Measurements from ENCODE around the gene CPT1A. TPM values are rescaled to one million over a fixed set of nuclear protein-coding genes. Genes with fewer than 3 reads are reported as not detected.

CPT1A gene
- total RNA-seq, 1 donor from 2014 or later = 45.5 TPM

GRCh38 chr11:68750195-68751003 lies 91.3 kb downstream of the CPT1A start:
- no peaks in the 10 kb centered on the region for H3K9me3 Mint-ChIP-seq

GRCh38 chr11:68749229-68750123 lies 92.2 kb downstream of the CPT1A start:
- Mint-ChIP-seq H3K4me3 (ENCODE audit: low read depth) (peak overlapping the region; percentile 61), H3K36me3 (ENCODE audit: low read depth) (peaks cover 10% of the 10 kb centered on the region), H3K4me1 (ENCODE audit: low read depth) (peaks cover 9% of the 10 kb centered on the region), H3K27ac (peak overlapping the region; percentile 18), H3K27me3 (ENCODE audit: low read depth) (no peaks in the 10 kb centered on the region), H3K9me3 (no peaks in the 10 kb centered on the region)
- intact Hi-C loops (cut with micrococcal nuclease) = loop anchor here (2.0 kb wide), 1 partner anchor 89 kb away; no protein-coding TSS in a partner anchor
- no peak for DNase-seq (ENCODE audit: low spot score)

More at GRCh38 chr11:68750195-68751003, 91.3 kb downstream of the CPT1A start:
- intact Hi-C loops (cut with micrococcal nuclease) = loop anchor here (2.0 kb wide), 1 partner anchor 88 kb away; no protein-coding TSS in a partner anchor
- no peak overlapping the region for H3K27ac Mint-ChIP-seq
- no peaks in the 10 kb centered on the region for H3K27me3 Mint-ChIP-seq (ENCODE audit: low read depth)
- H3K36me3 Mint-ChIP-seq (ENCODE audit: low read depth) = peaks cover 12% of the 10 kb centered on the region
- peaks cover 9% of the 10 kb centered on the region for H3K4me1 Mint-ChIP-seq (ENCODE audit: low read depth)
- H3K4me3 Mint-ChIP-seq (ENCODE audit: low read depth) = peak overlapping the region; percentile 61
- DNase-seq (ENCODE audit: low spot score) = no peak

- no peaks in the 10 kb centered on the region for H3K9me3 Mint-ChIP-seq
Measured at GRCh38 chr11:68748061-68748460, 93.7 kb downstream of the CPT1A start.

GRCh38 chr11:68743539-68743938 lies 98.2 kb downstream of the CPT1A start:
- DNase-seq (ENCODE audit: low spot score) = no peak
- H3K9me3 Mint-ChIP-seq = no peaks in the 10 kb centered on the region
- no peaks in the 10 kb centered on the region for H3K27me3 Mint-ChIP-seq (ENCODE audit: low read depth)
- H3K4me3 Mint-ChIP-seq (ENCODE audit: low read depth) = no peak overlapping the region
- intact Hi-C loops (cut with micrococcal nuclease) = no loop called here
- no peaks in the 10 kb centered on the region for H3K4me1 Mint-ChIP-seq (ENCODE audit: low read depth)
- no peak overlapping the region for H3K27ac Mint-ChIP-seq
- H3K36me3 Mint-ChIP-seq (ENCODE audit: low read depth) = peaks cover 17% of the 10 kb centered on the region

More at GRCh38 chr11:68748061-68748460, 93.7 kb downstream of the CPT1A start:
- Mint-ChIP-seq H3K36me3 (ENCODE audit: low read depth) (peaks cover 17% of the 10 kb centered on the region), H3K4me3 (ENCODE audit: low read depth) (no peak overlapping the region), H3K27ac (no peak overlapping the region), H3K4me1 (ENCODE audit: low read depth) (peaks cover 9% of the 10 kb centered on the region), H3K27me3 (ENCODE audit: low read depth) (no peaks in the 10 kb centered on the region)
- intact Hi-C loops (cut with micrococcal nuclease) = no loop called here
- no peak for DNase-seq (ENCODE audit: low spot score)

GRCh38 chr11:68741463-68741862 lies 100.3 kb downstream of the CPT1A start:
- peaks cover 13% of the 10 kb centered on the region for H3K36me3 Mint-ChIP-seq (ENCODE audit: low read depth)
- H3K27ac Mint-ChIP-seq = no peak overlapping the region
- no peaks in the 10 kb centered on the region for H3K4me1 Mint-ChIP-seq (ENCODE audit: low read depth)

GRCh38 chr11:68735646-68736045 lies 106.1 kb downstream of the CPT1A start:
- H3K27me3 Mint-ChIP-seq (ENCODE audit: low read depth) = no peaks in the 10 kb centered on the region
- H3K4me1 Mint-ChIP-seq (ENCODE audit: low read depth) = no peaks in the 10 kb centered on the region
- DNase-seq (ENCODE audit: low spot score) = no peak
- H3K36me3 Mint-ChIP-seq (ENCODE audit: low read depth) = no peaks in the 10 kb centered on the region
- intact Hi-C loops (cut with micrococcal nuclease) = no loop called here
- no peak overlapping the region for H3K4me3 Mint-ChIP-seq (ENCODE audit: low read depth)
- no peak overlapping the region for H3K27ac Mint-ChIP-seq
- no peaks in the 10 kb centered on the region for H3K9me3 Mint-ChIP-seq

More at GRCh38 chr11:68741463-68741862, 100.3 kb downstream of the CPT1A start:
- Mint-ChIP-seq H3K9me3 (no peaks in the 10 kb centered on the region), H3K4me3 (ENCODE audit: low read depth) (no peak overlapping the region), H3K27me3 (ENCODE audit: low read depth) (no peaks in the 10 kb centered on the region)
- intact Hi-C loops (cut with micrococcal nuclease) = no loop called here
- DNase-seq (ENCODE audit: low spot score) = no peak

GRCh38 chr11:68735125-68735524 lies 106.6 kb downstream of the CPT1A start:
- no peak overlapping the region for H3K4me3 Mint-ChIP-seq (ENCODE audit: low read depth)
- H3K9me3 Mint-ChIP-seq = no peaks in the 10 kb centered on the region
- H3K27me3 Mint-ChIP-seq (ENCODE audit: low read depth) = no peaks in the 10 kb centered on the region
- DNase-seq (ENCODE audit: low spot score) = no peak
- H3K27ac Mint-ChIP-seq = no peak overlapping the region
- no peaks in the 10 kb centered on the region for H3K4me1 Mint-ChIP-seq (ENCODE audit: low read depth)
- intact Hi-C loops (cut with micrococcal nuclease) = no loop called here
- no peaks in the 10 kb centered on the region for H3K36me3 Mint-ChIP-seq (ENCODE audit: low read depth)

- H3K36me3 Mint-ChIP-seq (ENCODE audit: low read depth) = no peaks in the 10 kb centered on the region
- H3K27ac Mint-ChIP-seq = no peak overlapping the region
- no peak for DNase-seq (ENCODE audit: low spot score)
- H3K4me3 Mint-ChIP-seq (ENCODE audit: low read depth) = no peak overlapping the region
- no peaks in the 10 kb centered on the region for H3K9me3 Mint-ChIP-seq
- H3K4me1 Mint-ChIP-seq (ENCODE audit: low read depth) = no peaks in the 10 kb centered on the region
- intact Hi-C loops (cut with micrococcal nuclease) = no loop called here
- no peaks in the 10 kb centered on the region for H3K27me3 Mint-ChIP-seq (ENCODE audit: low read depth)
Measured at GRCh38 chr11:68734111-68734510, 107.6 kb downstream of the CPT1A start.

- H3K4me3 Mint-ChIP-seq (ENCODE audit: low read depth) = no peak overlapping the region
- intact Hi-C loops (cut with micrococcal nuclease) = no loop called here
- no peak for DNase-seq (ENCODE audit: low spot score)
- peaks cover 10% of the 10 kb centered on the region for H3K27me3 Mint-ChIP-seq (ENCODE audit: low read depth)
- H3K9me3 Mint-ChIP-seq = no peaks in the 10 kb centered on the region
- no peak overlapping the region for H3K27ac Mint-ChIP-seq
- H3K4me1 Mint-ChIP-seq (ENCODE audit: low read depth) = no peaks in the 10 kb centered on the region
- H3K36me3 Mint-ChIP-seq (ENCODE audit: low read depth) = no peaks in the 10 kb centered on the region
Measured at GRCh38 chr11:68727783-68728182, 113.9 kb downstream of the CPT1A start.

GRCh38 chr11:68724293-68724692 lies 117.4 kb downstream of the CPT1A start:
- Mint-ChIP-seq H3K36me3 (ENCODE audit: low read depth) (no peaks in the 10 kb centered on the region), H3K27me3 (ENCODE audit: low read depth) (peaks cover 25% of the 10 kb centered on the region), H3K27ac (no peak overlapping the region), H3K4me3 (ENCODE audit: low read depth) (no peak overlapping the region), H3K9me3 (no peaks in the 10 kb centered on the region), H3K4me1 (ENCODE audit: low read depth) (no peaks in the 10 kb centered on the region)
- DNase-seq (ENCODE audit: low spot score) = no peak
- intact Hi-C loops (cut with micrococcal nuclease) = no loop called here

- H3K27ac Mint-ChIP-seq = no peak overlapping the region
- peaks cover 20% of the 10 kb centered on the region for H3K27me3 Mint-ChIP-seq (ENCODE audit: low read depth)
- no peaks in the 10 kb centered on the region for H3K9me3 Mint-ChIP-seq
- no peak for DNase-seq (ENCODE audit: low spot score)
- no peaks in the 10 kb centered on the region for H3K36me3 Mint-ChIP-seq (ENCODE audit: low read depth)
- H3K4me3 Mint-ChIP-seq (ENCODE audit: low read depth) = no peak overlapping the region
- intact Hi-C loops (cut with micrococcal nuclease) = no loop called here
- H3K4me1 Mint-ChIP-seq (ENCODE audit: low read depth) = no peaks in the 10 kb centered on the region
Measured at GRCh38 chr11:68722143-68722542, 119.6 kb downstream of the CPT1A start.

GRCh38 chr11:68721075-68721474 lies 120.6 kb downstream of the CPT1A start:
- Mint-ChIP-seq H3K4me1 (ENCODE audit: low read depth) (no peaks in the 10 kb centered on the region), H3K4me3 (ENCODE audit: low read depth) (no peak overlapping the region), H3K9me3 (no peaks in the 10 kb centered on the region), H3K27me3 (ENCODE audit: low read depth) (peaks cover 20% of the 10 kb centered on the region), H3K27ac (no peak overlapping the region), H3K36me3 (ENCODE audit: low read depth) (no peaks in the 10 kb centered on the region)
- DNase-seq (ENCODE audit: low spot score) = no peak
- intact Hi-C loops (cut with micrococcal nuclease) = no loop called here
